ENCODE measurements around the gene WWOX. TPM values are rescaled to one million over a fixed set of nuclear protein-coding genes. Genes with fewer than 3 reads are reported as not detected.

WWOX gene
- total RNA-seq, 1 experiment from 2014 or later = 28.3 TPM

- Histone ChIP-seq H3K4me1 (ENCODE audit: insufficient read depth, low read length) (no peaks in the 10 kb centered on the region), H3K9me3 (ENCODE audit: low read length) (no peaks in the 10 kb centered on the region), H3K36me3 (ENCODE audit: low read depth, low read length) (no peaks in the 10 kb centered on the region), H3K27me3 (ENCODE audit: low read length) (no peaks in the 10 kb centered on the region), H3K9ac (ENCODE audit: low read length) (no peak overlapping the region), H3K9me2 (replicated peaks; ENCODE audit: low read length) (no peaks in the 10 kb centered on the region), H3K79me2 (ENCODE audit: low read length) (no peaks in the 10 kb centered on the region), H2AFZ (ENCODE audit: low read length) (no peak overlapping the region), H3K4me2 (ENCODE audit: low read length) (no peak overlapping the region), H3F3A (ENCODE audit: low read length, unreplicated experiment) (no peaks in the 10 kb centered on the region), H4K20me1 (ENCODE audit: low read length) (no peaks in the 10 kb centered on the region), H3K4me3 (ENCODE audit: low read length) (no peak overlapping the region), H3K27ac (ENCODE audit: low read length) (no peak overlapping the region)
- ChIA-PET POLR2A (ENCODE audit: unreplicated experiment) (no interaction called here), CTCF (no interaction called here)
- peak; percentile 18 for DNase-seq
- no TSS peak for BruUV-seq (replicated peaks)
- TF ChIP-seq EZH2phosphoT487 (IDR thresholded peaks at IDR 0.05; ENCODE audit: borderline replicate concordance, low read length) (no peak), CTCF (conservative IDR thresholded peaks at IDR 0.05; ENCODE audit: low read depth, low read length) (peak; percentile 36; the same call in 1 of the 2 replicates)
- no peak for ATAC-seq
- intact Hi-C loops (cut with micrococcal nuclease) = no loop called here
These were observed 947.9 kb downstream of the WWOX start for GRCh38 chr16:79047337-79047736.

- POLR2A ChIA-PET (ENCODE audit: unreplicated experiment) = no interaction called here
- no peak overlapping the region for H3K4me2 ChIP-seq (ENCODE audit: low read length)
These were observed 949.6 kb downstream of the WWOX start for GRCh38 chr16:79049040-79049439.

GRCh38 chr16:79050063-79050462 lies 950.6 kb downstream of the WWOX start:
- DNase-seq (no peak), ATAC-seq (no peak)
- Histone ChIP-seq H3K4me3 (ENCODE audit: low read length) (no peak overlapping the region), H3K9me2 (replicated peaks; ENCODE audit: low read length) (no peaks in the 10 kb centered on the region), H3K79me2 (ENCODE audit: low read length) (no peaks in the 10 kb centered on the region), H3K4me1 (ENCODE audit: insufficient read depth, low read length) (no peaks in the 10 kb centered on the region), H3K9me3 (ENCODE audit: low read length) (no peaks in the 10 kb centered on the region), H3F3A (ENCODE audit: low read length, unreplicated experiment) (no peaks in the 10 kb centered on the region), H4K20me1 (ENCODE audit: low read length) (no peaks in the 10 kb centered on the region), H3K9ac (ENCODE audit: low read length) (no peak overlapping the region), H3K27ac (ENCODE audit: low read length) (no peak overlapping the region), H3K27me3 (ENCODE audit: low read length) (no peaks in the 10 kb centered on the region), H3K36me3 (ENCODE audit: low read depth, low read length) (no peaks in the 10 kb centered on the region), H2AFZ (ENCODE audit: low read length) (no peak overlapping the region), H3K4me2 (ENCODE audit: low read length) (no peak overlapping the region)
- TF ChIP-seq EZH2phosphoT487 (IDR thresholded peaks at IDR 0.05; ENCODE audit: borderline replicate concordance, low read length) (no peak), EZH2 (IDR thresholded peaks at IDR 0.05; ENCODE audit: low read length, unreplicated experiment) (no peak), CTCF (conservative IDR thresholded peaks at IDR 0.05; ENCODE audit: low read depth, low read length) (no peak)
- intact Hi-C loops (cut with micrococcal nuclease) = no loop called here
- CTCF ChIA-PET = no interaction called here
- BruUV-seq (replicated peaks) = no TSS peak
- POLR2A ChIA-PET (ENCODE audit: unreplicated experiment) = no interaction called here

More at GRCh38 chr16:79049040-79049439, 949.6 kb downstream of the WWOX start:
- Histone ChIP-seq H3K9me3 (ENCODE audit: low read length) (no peaks in the 10 kb centered on the region), H3K9me2 (replicated peaks; ENCODE audit: low read length) (no peaks in the 10 kb centered on the region), H2AFZ (ENCODE audit: low read length) (no peak overlapping the region), H4K20me1 (ENCODE audit: low read length) (no peaks in the 10 kb centered on the region), H3K27me3 (ENCODE audit: low read length) (no peaks in the 10 kb centered on the region), H3K27ac (ENCODE audit: low read length) (no peak overlapping the region), H3K4me1 (ENCODE audit: insufficient read depth, low read length) (no peaks in the 10 kb centered on the region), H3K4me3 (ENCODE audit: low read length) (no peak overlapping the region), H3K36me3 (ENCODE audit: low read depth, low read length) (no peaks in the 10 kb centered on the region), H3K79me2 (ENCODE audit: low read length) (no peaks in the 10 kb centered on the region), H3F3A (ENCODE audit: low read length, unreplicated experiment) (no peaks in the 10 kb centered on the region), H3K9ac (ENCODE audit: low read length) (no peak overlapping the region)
- TF ChIP-seq CTCF (conservative IDR thresholded peaks at IDR 0.05; ENCODE audit: low read depth, low read length) (no peak), EZH2phosphoT487 (IDR thresholded peaks at IDR 0.05; ENCODE audit: borderline replicate concordance, low read length) (no peak), EZH2 (IDR thresholded peaks at IDR 0.05; ENCODE audit: low read length, unreplicated experiment) (no peak)
- no TSS peak for BruUV-seq (replicated peaks)
- intact Hi-C loops (cut with micrococcal nuclease) = no loop called here
- CTCF ChIA-PET = no interaction called here
- no peak for DNase-seq
- ATAC-seq = no peak
